ENCODE measurements around the gene SYT8. TPM values are rescaled to one million over a fixed set of nuclear protein-coding genes. Genes with fewer than 3 reads are reported as not detected.
A peak's percentile ranks its signal among the peaks of the same experiment; 100 is the strongest.
"Not testable (repeated sequence)": the region's sequence is repeated elsewhere in the genome, so short reads cannot be mapped to it uniquely, and the experiment has no call there.

SYT8 gene, protein sequence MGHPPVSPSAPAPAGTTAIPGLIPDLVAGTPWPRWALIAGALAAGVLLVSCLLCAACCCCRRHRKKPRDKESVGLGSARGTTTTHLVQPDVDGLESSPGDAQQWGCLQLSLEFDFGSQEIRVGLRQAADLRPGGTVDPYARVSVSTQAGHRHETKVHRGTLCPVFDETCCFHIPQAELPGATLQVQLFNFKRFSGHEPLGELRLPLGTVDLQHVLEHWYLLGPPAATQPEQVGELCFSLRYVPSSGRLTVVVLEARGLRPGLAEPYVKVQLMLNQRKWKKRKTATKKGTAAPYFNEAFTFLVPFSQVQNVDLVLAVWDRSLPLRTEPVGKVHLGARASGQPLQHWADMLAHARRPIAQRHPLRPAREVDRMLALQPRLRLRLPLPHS
- total RNA-seq (2014; rRNA removed; shearing (Covaris generic)) = 59.9 and 63.4 TPM in 2 replicates

- peak; percentile 65 for DNase-seq (ENCODE audit: low spot score)
Measured at GRCh38 chr11:1834779-1835670, at the start of gene SYT8. TSS of gene SYT8 (plus strand) at chr11:1834990. CDS start at chr11:1835106, 116 bp downstream.

- DNase-seq (ENCODE audit: low spot score) = no peak
Measured at GRCh38 chr11:1785749-1786413, 48.9 kb upstream of the SYT8 start.

DNA sequence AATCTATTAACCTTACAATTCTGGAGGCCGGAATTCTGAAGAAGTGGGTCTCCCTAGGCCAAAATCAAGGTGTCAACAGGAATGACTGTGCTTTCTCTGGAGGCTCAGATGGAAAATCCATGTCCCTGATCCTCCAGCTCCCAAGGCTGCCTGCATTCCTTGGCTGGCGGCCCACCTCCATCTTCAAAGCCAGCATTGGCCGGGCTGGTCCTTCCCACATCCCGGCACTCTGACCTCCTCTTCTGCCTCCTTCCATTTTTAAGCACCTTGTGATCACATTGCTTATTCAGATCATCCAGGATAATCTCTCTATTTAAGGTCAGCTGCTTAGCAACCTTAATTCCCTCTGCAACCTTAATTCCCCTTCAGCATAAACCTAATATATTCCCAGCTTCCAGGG, 48.3 kb upstream of the SYT8 start:
- no peak for DNase-seq (ENCODE audit: low spot score)

- no peak for DNase-seq (ENCODE audit: low spot score)
Measured at GRCh38 chr11:1791912-1792311, 42.9 kb upstream of the SYT8 start.

- DNase-seq (ENCODE audit: low spot score) = no peak
Measured at GRCh38 chr11:1792461-1792860, 42.3 kb upstream of the SYT8 start.

GRCh38 chr11:1793081-1793480, 41.7 kb upstream of the SYT8 start:
- DNase-seq (ENCODE audit: low spot score) = no peak

- peak; percentile 46 for DNase-seq (ENCODE audit: low spot score)
Measured at GRCh38 chr11:1796413-1797011, 38.3 kb upstream of the SYT8 start.

DNA sequence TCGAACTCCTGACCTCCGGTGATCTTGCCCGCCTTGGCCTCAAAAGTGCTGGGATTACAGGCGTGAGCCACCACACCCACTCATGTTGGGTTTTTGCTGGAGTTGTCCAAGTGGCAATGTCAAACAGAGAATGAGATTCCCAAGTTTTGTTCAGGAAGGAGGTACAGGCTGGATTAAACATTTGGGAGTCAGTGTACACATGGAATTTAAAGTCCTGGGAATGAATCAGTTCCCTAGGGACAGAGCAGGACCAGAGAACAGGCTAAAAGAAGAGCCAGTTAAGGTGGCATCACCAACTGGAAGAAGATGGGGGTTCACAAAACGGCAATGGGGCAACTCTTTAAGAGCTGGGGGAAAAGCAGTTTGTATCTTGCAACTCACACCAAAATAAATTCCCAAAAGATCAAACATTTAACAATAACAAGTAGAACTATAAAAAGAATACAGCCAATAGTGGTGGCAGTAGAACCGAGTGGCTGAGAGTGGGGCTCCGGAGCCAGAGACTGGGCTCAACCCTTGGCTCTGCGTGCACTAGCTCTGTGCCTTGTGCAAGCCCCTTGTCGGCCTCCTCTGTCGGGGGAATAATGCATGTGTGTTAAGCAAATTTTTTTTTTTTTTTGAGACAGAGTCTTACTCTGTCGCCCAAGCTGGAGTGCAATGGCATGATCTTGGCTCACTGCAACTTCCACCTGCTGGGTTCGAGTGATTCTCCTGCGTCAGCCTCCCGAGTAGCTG, 37.2 kb upstream of the SYT8 start:
- no peak for DNase-seq (ENCODE audit: low spot score)

- no peak for DNase-seq (ENCODE audit: low spot score)
Measured at GRCh38 chr11:1803246-1803645, 31.5 kb upstream of the SYT8 start.

GRCh38 chr11:1803835-1804519, 30.8 kb upstream of the SYT8 start:
- DNase-seq (ENCODE audit: low spot score) = not testable (repeated sequence)

DNA sequence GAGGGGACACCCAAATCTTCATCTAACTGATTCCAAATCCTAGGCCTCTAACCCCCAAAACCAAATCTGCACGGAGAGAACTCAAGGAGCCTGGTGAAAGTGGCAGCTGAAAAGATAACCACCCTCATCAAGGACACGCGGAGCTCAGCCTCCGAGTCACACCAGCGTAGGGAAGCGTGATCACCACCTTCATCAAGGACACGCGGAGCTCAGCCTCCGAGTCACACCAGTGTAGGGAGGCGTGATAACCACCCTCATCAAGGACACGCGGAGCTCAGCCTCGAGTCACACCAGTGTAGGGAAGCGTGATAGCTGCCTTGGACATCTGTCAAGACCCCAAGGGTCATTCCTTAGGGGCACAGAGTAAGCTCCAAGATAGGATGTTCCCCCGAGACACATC, 29.3 kb upstream of the SYT8 start:
- no peak for DNase-seq (ENCODE audit: low spot score)

GRCh38 chr11:1807264-1807995, 27.4 kb upstream of the SYT8 start:
- DNase-seq (ENCODE audit: low spot score) = peak; percentile 70

- DNase-seq (ENCODE audit: low spot score) = no peak
Measured at GRCh38 chr11:1810761-1811160, 24.0 kb upstream of the SYT8 start.

DNA sequence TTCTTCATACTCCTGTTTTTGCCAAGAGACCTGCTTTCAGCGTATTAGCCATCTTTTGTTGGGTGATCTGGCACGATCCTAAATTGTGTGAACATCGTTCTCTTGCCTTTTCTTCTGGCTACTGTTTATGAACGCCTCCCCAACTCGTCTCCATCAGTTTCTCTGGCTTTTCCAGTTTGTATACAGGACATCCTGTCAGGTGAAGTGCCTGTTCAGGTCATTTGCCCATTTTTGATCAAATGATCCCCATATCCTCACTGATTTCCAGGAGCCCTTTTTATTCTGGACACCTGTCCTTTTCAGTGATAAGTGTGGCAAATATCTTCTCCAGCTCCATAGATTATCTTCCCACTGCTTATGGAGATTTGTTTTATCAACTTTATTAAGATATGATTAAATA, 22.5 kb upstream of the SYT8 start:
- DNase-seq (ENCODE audit: low spot score) = no peak

DNA sequence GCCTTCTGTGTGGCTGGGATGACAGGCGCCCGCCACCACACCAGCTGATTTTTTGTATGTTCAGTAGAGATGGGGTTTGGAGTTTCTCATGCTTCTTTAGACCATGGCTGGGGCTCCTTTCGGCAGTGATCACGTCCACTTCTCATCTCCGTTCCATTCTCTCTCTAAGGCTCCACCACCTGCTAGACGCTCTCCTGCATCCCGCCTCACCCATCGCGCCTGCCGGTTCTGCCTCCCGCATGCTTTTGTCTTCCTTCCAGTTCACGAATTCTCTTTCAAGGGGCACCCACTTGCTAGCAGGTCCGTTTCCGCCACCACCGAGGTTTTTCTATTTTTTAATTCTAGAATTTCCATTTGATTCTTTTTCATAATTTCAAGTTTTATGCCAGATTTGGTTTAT, 22.0 kb upstream of the SYT8 start:
- no peak for DNase-seq (ENCODE audit: low spot score)

GRCh38 chr11:1813356-1813755, 21.4 kb upstream of the SYT8 start:
- not testable (repeated sequence) for DNase-seq (ENCODE audit: low spot score)

DNA sequence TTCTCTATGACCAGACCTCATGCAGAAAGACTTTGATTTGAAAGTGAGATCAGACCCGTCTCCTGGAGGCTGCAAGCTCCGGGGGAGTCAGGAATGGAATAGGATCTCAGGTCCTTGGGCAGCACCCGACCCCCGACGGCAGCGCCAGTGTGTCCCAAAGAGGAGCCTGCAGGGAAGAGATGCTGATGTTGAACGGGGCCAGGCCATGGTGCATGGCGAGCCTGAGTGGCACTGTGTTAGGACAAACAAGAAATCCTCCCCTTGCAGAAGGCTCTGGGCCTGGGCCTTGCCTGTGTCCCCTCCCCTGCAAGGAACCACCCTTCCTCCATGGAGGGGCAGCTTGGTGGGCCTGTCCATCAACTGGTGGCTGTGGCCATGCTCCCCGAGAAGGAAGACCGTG, 20.1 kb upstream of the SYT8 start:
- DNase-seq (ENCODE audit: low spot score) = no peak

DNA sequence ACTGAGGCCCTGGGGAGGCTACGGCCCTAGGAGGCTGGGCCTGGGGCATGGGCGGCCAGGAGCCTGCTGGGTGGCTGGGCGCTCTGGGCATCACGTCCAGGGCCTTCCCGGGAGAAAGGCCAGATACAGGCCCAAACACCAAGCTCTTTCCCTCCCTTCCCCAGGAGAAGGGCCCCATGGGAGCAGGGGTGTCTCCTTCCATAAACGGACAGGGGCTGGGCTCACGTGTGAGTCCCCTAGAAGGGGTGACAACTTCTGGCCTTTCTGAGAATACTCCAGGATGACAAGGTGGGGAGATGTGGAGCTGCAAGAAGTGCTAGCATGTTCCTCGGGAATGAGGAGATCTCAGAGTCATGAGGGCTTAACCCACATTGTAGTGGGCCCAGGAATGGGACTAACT, 19.5 kb upstream of the SYT8 start:
- DNase-seq (ENCODE audit: low spot score) = no peak

DNA sequence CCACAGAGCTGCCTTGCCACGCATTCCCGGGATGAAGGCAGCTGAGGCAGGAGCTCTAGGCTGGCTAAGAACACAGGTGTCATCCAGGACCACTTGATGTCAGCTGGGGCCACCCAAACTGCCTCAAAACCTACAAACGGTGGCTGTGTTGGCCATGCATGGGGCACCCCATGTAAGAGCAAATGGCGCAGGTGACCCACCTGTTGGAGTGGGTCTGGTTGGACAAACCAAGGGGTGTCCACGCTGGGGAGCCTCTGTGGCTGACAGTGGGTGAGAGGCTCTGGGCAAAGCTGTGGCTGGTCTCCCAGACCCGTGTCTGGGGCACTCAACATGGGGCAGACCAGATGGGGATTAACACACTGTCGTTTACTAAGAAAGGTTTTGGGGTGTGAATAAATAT, 19.0 kb upstream of the SYT8 start:
- no peak for DNase-seq (ENCODE audit: low spot score)

- DNase-seq (ENCODE audit: low spot score) = no peak
Measured at GRCh38 chr11:1817000-1817399, 17.8 kb upstream of the SYT8 start.

Measured in HT-29 (cell line).